NCI-H1105 treated with DMSO at 0.1 percent for 48 hours (cell line): Measurements from ENCODE around the gene WDR90.

Experiments
- DNase-seq: peaks from one replicate; lab custom pipeline; 2025; lab: John Stamatoyannopoulos, UW

WDR90 gene

GRCh38 chr16:660459-661183 lies 11.5 kb downstream of the WDR90 start:
- DNase-seq: no peak

GRCh38 chr16:661184-661821 lies 12.1 kb downstream of the WDR90 start:
- DNase-seq: no peak

GRCh38 chr16:662095-662494 lies 12.9 kb downstream of the WDR90 start:
- DNase-seq: no peak

- no peak for DNase-seq
Observed at GRCh38 chr16:662597-662996, 13.4 kb downstream of the WDR90 start.

GRCh38 chr16:666572-666971 lies 17.4 kb downstream of the WDR90 start:
- no peak for DNase-seq

GRCh38 chr16:667113-667779 lies 18.1 kb downstream of the WDR90 start:
- no peak for DNase-seq

GRCh38 chr16:667780-668518 lies 18.8 kb downstream of the WDR90 start, which contains the start of gene RHOT2:
Gene RHOT2 (plus strand): TSS chr16:668132. CDS start chr16:668200, 68 bp downstream.
- peak; percentile 61 for DNase-seq

- no peak for DNase-seq
Observed at GRCh38 chr16:668519-669171, 19.5 kb downstream of the WDR90 start.

- DNase-seq: no peak
Observed at GRCh38 chr16:669666-670065, 20.5 kb downstream of the WDR90 start.

- DNase-seq: no peak
Observed at GRCh38 chr16:670485-671352, 21.6 kb downstream of the WDR90 start.

GRCh38 chr16:671353-672131 lies 22.4 kb downstream of the WDR90 start:
- no peak for DNase-seq

- no peak for DNase-seq
Observed at GRCh38 chr16:672371-672770, 23.2 kb downstream of the WDR90 start.

GRCh38 chr16:672851-673250 lies 23.7 kb downstream of the WDR90 start:
- DNase-seq: no peak

GRCh38 chr16:673399-673991 lies 24.3 kb downstream of the WDR90 start:
- no peak for DNase-seq

GRCh38 chr16:674214-674881 lies 25.2 kb downstream of the WDR90 start:
- DNase-seq: no peak

GRCh38 chr16:674968-675883 lies 26.1 kb downstream of the WDR90 start, which contains the start of gene RHBDL1:
Gene RHBDL1 (plus strand): TSS chr16:675671. CDS start chr16:675791, 120 bp downstream.
- no peak for DNase-seq

GRCh38 chr16:675884-676564 lies 26.9 kb downstream of the WDR90 start:
- no peak for DNase-seq
